ENCODE measurements around the gene MAP4K1. TPM values are rescaled to one million over a fixed set of nuclear protein-coding genes. Genes with fewer than 3 reads are reported as not detected.

The MAP4K1 gene
- polyA plus RNA-seq, 3 donors: 19.8 to 41.3 (median 22.4) TPM

GRCh38 chr19:38557205-38557799 is 60.5 kb downstream of the MAP4K1 start:
- WGBS (ENCODE audit: insufficient coverage): 50% methylated on average over 8 of the region's 12 CpGs
- H3K27me3 ChIP-seq (ENCODE audit: control insufficient read depth in 2 of 2, insufficient read depth in 2 of 2, low read length in 2 of 2): no peaks in the 10 kb centered on the region
- H3K4me1 ChIP-seq (ENCODE audit: control insufficient read depth in 1 of 2, insufficient read depth in 2 of 2, low read length in 2 of 2): peaks cover 15 to 19% of the 10 kb centered on the region in 2 donors
- peak overlapping the region in 1 of 2 donors; percentile 64 for H3K27ac ChIP-seq (ENCODE audit: low read depth in 1 of 2, low read length in 2 of 2)
- H3K79me2 ChIP-seq (ENCODE audit: insufficient read depth, low read length): no peaks in the 10 kb centered on the region
- Mint-ChIP-seq H3K4me3 (peak overlapping the region in 1 of 2 donors; percentile 75), H3K27ac (peak overlapping the region in 6 of 7 donors; percentile 1 to 82 (median 60)), H3K4me1 (peaks cover 14% of the 10 kb centered on the region), H3K36me3 (no peaks in the 10 kb centered on the region), H3K9me3 (peaks cover 0 to 3% (median 0%) of the 10 kb centered on the region in 7 donors), H3K27me3 (ENCODE audit: low read depth in 3 of 3) (peaks cover 12 to 14% (median 12%) of the 10 kb centered on the region in 3 donors)
- H3K9ac ChIP-seq (ENCODE audit: insufficient read depth, low read length, poor library complexity, severe bottlenecking): no peak overlapping the region
- H3K4me3 ChIP-seq (replicated peaks in 1 of 3; ENCODE audit: low read depth in 2 of 3, low read length in 3 of 3): peak overlapping the region in 1 of 3 experiments; percentile 8
- no peaks in the 10 kb centered on the region for H3K36me3 ChIP-seq (replicated peaks in 1 of 2; ENCODE audit: control insufficient read depth in 1 of 2, insufficient read depth in 2 of 2, low read length in 2 of 2)
- DNase-seq: peak; percentile 36 to 67 (median 48)
- H2AFZ ChIP-seq (ENCODE audit: insufficient read depth, low read depth, low read length, poor library complexity, severe bottlenecking): peak overlapping the region; percentile 66
- H3K4me2 ChIP-seq (replicated peaks; ENCODE audit: extremely low read depth, low read length, poor library complexity, severe bottlenecking): peak overlapping the region; percentile 49
- no peaks in the 10 kb centered on the region for H3K9me3 ChIP-seq (replicated peaks in 1 of 2; ENCODE audit: control insufficient read depth in 1 of 2, insufficient read depth in 1 of 2, low read length in 2 of 2)
- TF ChIP-seq CTCF (IDR thresholded peaks at IDR 0.05): no peak
- no peaks in the 10 kb centered on the region for H4K20me1 ChIP-seq (ENCODE audit: insufficient read depth, low read length)
- intact Hi-C loops (cut with micrococcal nuclease): no loop called here

- Mint-ChIP-seq H3K36me3 (no peaks in the 10 kb centered on the region), H3K27me3 (ENCODE audit: low read depth in 3 of 3) (peaks cover 7 to 12% (median 10%) of the 10 kb centered on the region in 3 donors), H3K4me3 (peak overlapping the region in 1 of 2 donors; percentile 75), H3K27ac (peak overlapping the region in 3 of 7 donors; percentile 48 to 82 (median 78)), H3K9me3 (peaks cover 0 to 3% (median 0%) of the 10 kb centered on the region in 7 donors), H3K4me1 (peaks cover 13% of the 10 kb centered on the region)
- Histone ChIP-seq H3K27ac (ENCODE audit: low read depth in 1 of 2, low read length in 2 of 2) (peak overlapping the region in 1 of 2 donors; percentile 64), H4K20me1 (ENCODE audit: insufficient read depth, low read length) (no peaks in the 10 kb centered on the region), H2AFZ (ENCODE audit: insufficient read depth, low read depth, low read length, poor library complexity, severe bottlenecking) (peak overlapping the region; percentile 66), H3K4me3 (replicated peaks in 1 of 3; ENCODE audit: low read depth in 2 of 3, low read length in 3 of 3) (peak overlapping the region in 1 of 3 experiments; percentile 8), H3K79me2 (ENCODE audit: insufficient read depth, low read length) (no peaks in the 10 kb centered on the region), H3K27me3 (ENCODE audit: control insufficient read depth in 2 of 2, insufficient read depth in 2 of 2, low read length in 2 of 2) (no peaks in the 10 kb centered on the region), H3K4me2 (replicated peaks; ENCODE audit: extremely low read depth, low read length, poor library complexity, severe bottlenecking) (peak overlapping the region; percentile 49), H3K9ac (ENCODE audit: insufficient read depth, low read length, poor library complexity, severe bottlenecking) (no peak overlapping the region), H3K36me3 (replicated peaks in 1 of 2; ENCODE audit: control insufficient read depth in 1 of 2, insufficient read depth in 2 of 2, low read length in 2 of 2) (no peaks in the 10 kb centered on the region), H3K4me1 (ENCODE audit: control insufficient read depth in 1 of 2, insufficient read depth in 2 of 2, low read length in 2 of 2) (peaks cover 15 to 19% of the 10 kb centered on the region in 2 donors), H3K9me3 (replicated peaks in 1 of 2; ENCODE audit: control insufficient read depth in 1 of 2, insufficient read depth in 1 of 2, low read length in 2 of 2) (no peaks in the 10 kb centered on the region)
- 79% methylated on average over 3 of the region's 7 CpGs for WGBS (ENCODE audit: insufficient coverage)
- intact Hi-C loops (cut with micrococcal nuclease): no loop called here
- peak; percentile 8 for TF ChIP-seq CTCF (IDR thresholded peaks at IDR 0.05)
- no peak for DNase-seq
Observed at GRCh38 chr19:38556521-38557174, 61.1 kb downstream of the MAP4K1 start.

Data from CD14-positive monocyte (primary cell).